Spleen (tissue), 11 donors: ENCODE data around the gene OLIG2. TPM values are rescaled to one million over a fixed set of nuclear protein-coding genes. Genes with fewer than 3 reads are reported as not detected.

Source experiments
- DNase-seq: peaks from one replicate; pipeline ENCODE4 v3.0.0-alpha.2; 2020
- H3K27ac ChIP-seq, 8 donors: fragments of 200-600 bp; sonication (generic) in 7 of 8; 1 replicate in 4 of 8; 2 replicates in 4 of 8; pipeline versions ENCODE4 v1.5.0 to v1.8.0; 2016 to 2021; ENCODE audit warnings: inconsistent platforms in 4 of 8, mild to moderate bottlenecking in 4 of 8, moderate library complexity in 1 of 8
- H3K27me3 ChIP-seq, 7 donors: fragments of 200-600 bp; sonication (generic) in 6 of 7; replicated peaks in 1 of 7; 1 replicate in 4 of 7; 2 replicates in 3 of 7; pipeline versions ENCODE4 v1.5.0 to v1.8.0; 2016 to 2021; ENCODE audit warnings: inconsistent platforms in 3 of 7, mild to moderate bottlenecking in 1 of 7
- H3K36me3 ChIP-seq, 6 donors: fragments of 200-600 bp; sonication (generic) in 5 of 6; 1 replicate in 4 of 6; 2 replicates in 2 of 6; pipeline versions ENCODE4 v1.5.0 to v1.8.0; 2016 to 2021; ENCODE audit warnings: inconsistent platforms in 2 of 6
- H3K4me1 ChIP-seq, 6 donors: fragments of 200-600 bp; sonication (generic) in 5 of 6; 1 replicate in 3 of 6; 2 replicates in 3 of 6; pipeline versions ENCODE4 v1.5.0 to v1.8.0; 2016 to 2021; ENCODE audit warnings: inconsistent platforms in 3 of 6
- H3K4me3 ChIP-seq, 8 donors: fragments of 200-600 bp; sonication (generic) in 7 of 8; 1 replicate in 4 of 8; 2 replicates in 4 of 8; pipeline versions ENCODE4 v1.5.0 to v1.8.0; 2016 to 2021; ENCODE audit warnings: inconsistent platforms in 4 of 8, mild to moderate bottlenecking in 4 of 8, moderate library complexity in 2 of 8
- H3K9me3 ChIP-seq, 8 donors: fragments of 200-600 bp; sonication (generic) in 7 of 8; 1 replicate in 4 of 8; 2 replicates in 4 of 8; pipeline versions ENCODE4 v1.5.0 to v1.8.0; 2016 to 2021; ENCODE audit warnings: inconsistent platforms in 4 of 8
- CTCF ChIP-seq, 11 experiments: fragments of 200-600 bp in 7 of 11; fragments of 450-650 bp in 4 of 11; sonication (generic) in 4 of 11; IDR thresholded peaks in 8 of 11; conservative IDR thresholded peaks in 3 of 11; 1 replicate in 7 of 11; 2 replicates in 4 of 11; pipeline versions ENCODE4 v1.4.0 to v1.8.0; 2016 to 2021; ENCODE audit warnings: antibody characterized with exemption in 11 of 11, inconsistent platforms in 4 of 11, mild to moderate bottlenecking in 1 of 11
- POLR2A ChIP-seq, 3 donors: fragments of 450-650 bp; IDR thresholded peaks; one replicate each; pipeline ENCODE4 v1.5.1; 2017; ENCODE audit warnings: antibody characterized with exemption in 3 of 3, mild to moderate bottlenecking in 1 of 3
- POLR2AphosphoS5 ChIP-seq, 3 donors: sonication (generic); formaldehyde crosslinking; IDR thresholded peaks; one replicate each; pipeline ENCODE4 v1.5.1; 2017; ENCODE audit warnings: antibody characterized with exemption in 3 of 3
- WGBS, 5 donors: extraction: QIAGEN DNeasy Blood & Tissue Kit in 3 of 5; methylation state at CpG; one replicate each; pipeline versions ENCODE4 v1.1.5 to v1.1.7; 2013 to 2018; 5-methylcytosine and 5-hydroxymethylcytosine counted together
- intact Hi-C: fragments of 100-400 bp; cut with DNase I; formaldehyde crosslinking; loops from one replicate; pipeline ENCODE4 v1.15.0; 2023; ENCODE audit warnings: low total_unique reads
- polyA plus RNA-seq, 3 donors: library from polyadenylated mRNA; stranded (reverse); fragments of 200-250 nt; gene quantifications; one replicate each; pipeline ENCODE4 v1.2.1, GENCODE V29; 2013
- total RNA-seq, 7 donors: library from RNA; depleted of rRNA in 3 of 7; stranded (reverse); fragments of >200 nt in 3 of 7; fragmentation: NEBNext Ultra II Directional in 4 of 7; extraction: Animal tissue kit (Norgen Biotek cat#: 25700) in 4 of 7; gene quantifications; one replicate each; pipeline versions ENCODE4 v1.1.0 to v1.2.1, GENCODE V29; 2016 to 2021
- donor health status: healthy with polysubstance abuse.
- donor health status: DM: no; HTN: no; CAD: no; lungs with moderate emphysema.
- donor health status: DM: no; HTN: no; CAD: no.
- donor health status: Bipolar disorder and iron deficiency.
- donor health status: healthy.
- donor health status: DM: no; HTN: no; CAD: no.
- donor health status: DM: yes; HTN: yes; CAD: no.

OLIG2 gene
- total and polyA plus RNA-seq, 10 donors, result 0.03 to 0.23 TPM; not detected in 8

GRCh38 chr21:33024201-33025103 is 1.3 kb upstream of the OLIG2 start:
- H3K9me3 ChIP-seq, result no peaks in the 10 kb centered on the region
- WGBS, 5 donors, result 8 to 13% (median 9%) methylated on average over 34 to 40 of the region's 40 CpGs
- no peak overlapping the region for H3K27ac ChIP-seq
- intact Hi-C loops, result no loop called here
- TF ChIP-seq POLR2AphosphoS5 (IDR thresholded peaks at IDR 0.05), result no peak
- no peak for TF ChIP-seq CTCF (IDR thresholded peaks at IDR 0.05 in 8 of 11, conservative IDR thresholded peaks at IDR 0.05 in 3 of 11)
- TF ChIP-seq POLR2A (IDR thresholded peaks at IDR 0.05), result no peak
- peaks cover 23 to 100% (median 100%) of the 10 kb centered on the region in 7 donors for H3K27me3 ChIP-seq
- H3K4me1 ChIP-seq, result peaks cover 16 to 94% (median 78%) of the 10 kb centered on the region in 6 donors
- no peaks in the 10 kb centered on the region for H3K36me3 ChIP-seq
- H3K4me3 ChIP-seq, result peak overlapping the region in 1 of 8 donors; percentile 41
- no peak for DNase-seq

- Histone ChIP-seq H3K4me3 (peak overlapping the region in 1 of 8 donors; percentile 41), H3K9me3 (no peaks in the 10 kb centered on the region), H3K27ac (no peak overlapping the region), H3K36me3 (no peaks in the 10 kb centered on the region), H3K27me3 (peaks cover 27 to 100% (median 100%) of the 10 kb centered on the region in 7 donors), H3K4me1 (peaks cover 11 to 94% (median 76%) of the 10 kb centered on the region in 6 donors)
- TF ChIP-seq POLR2A (IDR thresholded peaks at IDR 0.05) (no peak), CTCF (IDR thresholded peaks at IDR 0.05 in 8 of 11, conservative IDR thresholded peaks at IDR 0.05 in 3 of 11) (no peak), POLR2AphosphoS5 (IDR thresholded peaks at IDR 0.05) (no peak)
- intact Hi-C loops, result no loop called here
- DNase-seq, result no peak
- 7 to 11% (median 9%) methylated on average over 14 to 22 of the region's 22 CpGs for WGBS, 5 donors
Measured at GRCh38 chr21:33025106-33025488, 638 bp upstream of the OLIG2 start.

GRCh38 chr21:33026443-33026858 is 716 bp downstream of the OLIG2 start:
- 6 to 10% (median 9%) methylated on average over 21 of the region's 21 CpGs for WGBS, 5 donors
- Histone ChIP-seq H3K36me3 (no peaks in the 10 kb centered on the region), H3K27ac (no peak overlapping the region), H3K4me1 (peaks cover 8 to 82% (median 71%) of the 10 kb centered on the region in 6 donors), H3K4me3 (peak overlapping the region in 1 of 8 donors; percentile 41), H3K9me3 (no peaks in the 10 kb centered on the region), H3K27me3 (peaks cover 27 to 100% (median 100%) of the 10 kb centered on the region in 7 donors)
- intact Hi-C loops, result no loop called here
- no peak for DNase-seq
- TF ChIP-seq POLR2A (IDR thresholded peaks at IDR 0.05) (no peak), CTCF (IDR thresholded peaks at IDR 0.05 in 8 of 11, conservative IDR thresholded peaks at IDR 0.05 in 3 of 11) (no peak), POLR2AphosphoS5 (IDR thresholded peaks at IDR 0.05) (no peak)

- peaks cover 27 to 100% (median 98%) of the 10 kb centered on the region in 7 donors for H3K27me3 ChIP-seq
Measured at GRCh38 chr21:33026878-33027400, 1.2 kb downstream of the OLIG2 start.

More at GRCh38 chr21:33026878-33027400, 1.2 kb downstream of the OLIG2 start:
- TF ChIP-seq POLR2A (IDR thresholded peaks at IDR 0.05), result no peak
- TF ChIP-seq POLR2AphosphoS5 (IDR thresholded peaks at IDR 0.05), result no peak
- no peak for TF ChIP-seq CTCF (IDR thresholded peaks at IDR 0.05 in 8 of 11, conservative IDR thresholded peaks at IDR 0.05 in 3 of 11)
- intact Hi-C loops, result no loop called here
- peaks cover 8 to 80% (median 71%) of the 10 kb centered on the region in 6 donors for H3K4me1 ChIP-seq
- H3K9me3 ChIP-seq, result no peaks in the 10 kb centered on the region
- WGBS, 5 donors, result 4 to 7% (median 6%) methylated on average over 18 to 54 of the region's 54 CpGs
- no peak overlapping the region for H3K27ac ChIP-seq
- H3K4me3 ChIP-seq, result peak overlapping the region in 1 of 8 donors; percentile 41
- DNase-seq, result no peak
- H3K36me3 ChIP-seq, result no peaks in the 10 kb centered on the region
